ENCODE results near the gene SGK2. TPM values are rescaled to one million over a fixed set of nuclear protein-coding genes. Genes with fewer than 3 reads are reported as not detected.
A peak's percentile ranks its signal among the peaks of the same experiment; 100 is the strongest.

SGK2 gene
- total and polyA plus RNA-seq, 2 of the 13 experiments (the other 11 are each of a cell fraction or from before 2014, with no cell fraction given): 6.2 to 29.4 TPM

- TF ChIP-seq FOXO4 (CRISPR knock-in tag; conservative IDR thresholded peaks at IDR 0.05) (0 out of 2 replicates have a peak, but pooled peaks have one; percentile 90), ZNF691 (CRISPR knock-in tag; IDR thresholded peaks at IDR 0.05; ENCODE audit: borderline replicate concordance, low read depth) (0 out of 2 replicates have a peak, but pooled peaks have one; percentile 34), ATF5 (CRISPR knock-in tag; IDR thresholded peaks at IDR 0.05; ENCODE audit: low read depth) (0 out of 2 replicates have a peak, but pooled peaks have one; percentile 36), SSRP1 (CRISPR knock-in tag; IDR thresholded peaks at IDR 0.05) (0 out of 2 replicates have a peak, but pooled peaks have one; percentile 21)
Observed at GRCh38 chr20:43548273-43548880, 10.4 kb upstream of the SGK2 start (continued).

GRCh38 chr20:43549416-43550065 is 9.3 kb upstream of the SGK2 start:
- peaks cover 68% of the 10 kb centered on the region for H3K4me1 ChIP-seq (ENCODE audit: insufficient read depth, low read length)
- H3K4me2 ChIP-seq (ENCODE audit: low read depth, low read length): no peak overlapping the region
- intact Hi-C loops (cut with micrococcal nuclease; ENCODE audit: unreplicated experiment): no loop called here
- no peak for DNase-seq (ENCODE audit: low spot score)
- no TSS peak for BruUV-seq (replicated peaks)
- no peak overlapping the region for H2AFZ ChIP-seq (ENCODE audit: low read length)
- no peak for FAIRE-seq
- no peak for ATAC-seq
- POLR2A ChIA-PET: interaction anchor here (1.1 to 3.0 kb wide), 6 partner anchors 9 to 845 kb away, joined by 4 to 53 read pairs (median 8); partner anchors contain the start of genes IFT52 and SGK2
- 98% methylated on average over 4 of the region's 4 CpGs for WGBS (ENCODE audit: low lambda C conversion rate)
- no peak overlapping the region for H3K27ac ChIP-seq (ENCODE audit: extremely low read length, insufficient read depth, low read length)
- CTCF ChIA-PET (ENCODE audit: low intra/inter-chr PET ratio, low total read pairs): no interaction called here
- H3K27me3 ChIP-seq (ENCODE audit: control insufficient read depth in 1 of 2, insufficient read depth in 2 of 2, low read length in 2 of 2): no peaks in the 10 kb centered on the region
- H4K20me1 ChIP-seq (ENCODE audit: insufficient read depth, low read length): no peaks in the 10 kb centered on the region
- H3K79me2 ChIP-seq (ENCODE audit: insufficient read depth, low read length): no peaks in the 10 kb centered on the region
- peaks cover 7 to 13% of the 10 kb centered on the region in 2 experiments for H3K36me3 ChIP-seq (replicated peaks in 1 of 2; ENCODE audit: control insufficient read depth in 1 of 2, insufficient read depth in 2 of 2, low read length in 2 of 2)
- H3K9me3 ChIP-seq (ENCODE audit: low read length): peaks cover 6% of the 10 kb centered on the region
- in situ Hi-C loops (cut with HindIII; ENCODE audit: extremely low pct_ligation_motif_present, low pct_unique_long_range_greater_than_20kb): no loop called here
- H3K9ac ChIP-seq (ENCODE audit: insufficient read depth, low read depth, low read length): no peak overlapping the region
- H3K4me3 ChIP-seq (replicated peaks in 1 of 3; ENCODE audit: insufficient read depth in 1 of 3, low read depth in 2 of 3, low read length in 3 of 3): no peak overlapping the region
- TF ChIP-seq NFKB2 (CRISPR knock-in tag; IDR thresholded peaks at IDR 0.05; ENCODE audit: borderline replicate concordance): 0 out of 2 replicates have a peak, but pooled peaks have one; percentile 31
- 0 out of 2 replicates have a peak, but pooled peaks have one; percentile 20 for TF ChIP-seq SP2 (CRISPR knock-in tag; IDR thresholded peaks at IDR 0.05)
- TF ChIP-seq STAG1 (CRISPR knock-in tag; IDR thresholded peaks at IDR 0.05): 0 out of 2 replicates have a peak, but pooled peaks have one; percentile 10
- no peak for TF ChIP-seq ZFP36L1 (CRISPR knock-in tag; IDR thresholded peaks at IDR 0.05)
- TF ChIP-seq RNF219 (CRISPR knock-in tag; IDR thresholded peaks at IDR 0.05): no peak
- TF ChIP-seq ZNF501 (CRISPR knock-in tag; IDR thresholded peaks at IDR 0.05): 0 out of 2 replicates have a peak, but pooled peaks have one; percentile 41
- peak; percentile 31 for TF ChIP-seq ZNF687 (CRISPR knock-in tag; IDR thresholded peaks at IDR 0.05)

Data from HepG2 (cell line).